ENCODE data around the gene GMFB. TPM values are rescaled to one million over a fixed set of nuclear protein-coding genes. Genes with fewer than 3 reads are reported as not detected.

The GMFB gene
- total RNA-seq, 3 donors from 2014 or later = 55.7 to 74.4 (median 57.5) TPM

DNA sequence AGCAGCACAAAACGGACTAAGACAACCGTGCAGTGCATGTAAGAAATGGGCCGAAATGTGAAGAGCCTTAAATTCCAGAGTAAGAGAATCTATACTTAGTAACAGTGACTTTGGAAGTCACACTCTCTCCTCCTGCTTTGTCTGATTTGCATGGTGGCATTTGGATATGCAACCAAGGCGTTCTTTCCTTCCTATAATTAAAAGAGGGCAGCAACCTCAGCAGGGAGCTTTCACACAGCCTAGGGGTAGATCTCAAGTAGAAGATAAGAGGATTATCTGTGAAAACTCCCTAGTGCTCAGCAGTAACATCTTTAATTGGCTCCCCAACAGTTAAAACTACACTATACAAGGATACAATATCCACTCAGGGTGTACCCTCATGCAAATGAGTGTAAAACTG is 16.5 kb downstream of the GMFB start:
- DNase-seq (no peak), ATAC-seq (no peak)
- intact Hi-C loops (cut with DNase I, micrococcal nuclease) = no loop called here
- no peak overlapping the region for H3K4me3 ChIP-seq
- H3K36me3 ChIP-seq (ENCODE audit: low read depth) = no peaks in the 10 kb centered on the region
- peaks cover 7% of the 10 kb centered on the region for H3K9me3 ChIP-seq
- peaks cover 8% of the 10 kb centered on the region for H3K4me1 ChIP-seq (ENCODE audit: low read depth)
- TF ChIP-seq, protein P1, sequence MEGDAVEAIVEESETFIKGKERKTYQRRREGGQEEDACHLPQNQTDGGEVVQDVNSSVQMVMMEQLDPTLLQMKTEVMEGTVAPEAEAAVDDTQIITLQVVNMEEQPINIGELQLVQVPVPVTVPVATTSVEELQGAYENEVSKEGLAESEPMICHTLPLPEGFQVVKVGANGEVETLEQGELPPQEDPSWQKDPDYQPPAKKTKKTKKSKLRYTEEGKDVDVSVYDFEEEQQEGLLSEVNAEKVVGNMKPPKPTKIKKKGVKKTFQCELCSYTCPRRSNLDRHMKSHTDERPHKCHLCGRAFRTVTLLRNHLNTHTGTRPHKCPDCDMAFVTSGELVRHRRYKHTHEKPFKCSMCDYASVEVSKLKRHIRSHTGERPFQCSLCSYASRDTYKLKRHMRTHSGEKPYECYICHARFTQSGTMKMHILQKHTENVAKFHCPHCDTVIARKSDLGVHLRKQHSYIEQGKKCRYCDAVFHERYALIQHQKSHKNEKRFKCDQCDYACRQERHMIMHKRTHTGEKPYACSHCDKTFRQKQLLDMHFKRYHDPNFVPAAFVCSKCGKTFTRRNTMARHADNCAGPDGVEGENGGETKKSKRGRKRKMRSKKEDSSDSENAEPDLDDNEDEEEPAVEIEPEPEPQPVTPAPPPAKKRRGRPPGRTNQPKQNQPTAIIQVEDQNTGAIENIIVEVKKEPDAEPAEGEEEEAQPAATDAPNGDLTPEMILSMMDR (IDR thresholded peaks at IDR 0.05) = no peak

DNA sequence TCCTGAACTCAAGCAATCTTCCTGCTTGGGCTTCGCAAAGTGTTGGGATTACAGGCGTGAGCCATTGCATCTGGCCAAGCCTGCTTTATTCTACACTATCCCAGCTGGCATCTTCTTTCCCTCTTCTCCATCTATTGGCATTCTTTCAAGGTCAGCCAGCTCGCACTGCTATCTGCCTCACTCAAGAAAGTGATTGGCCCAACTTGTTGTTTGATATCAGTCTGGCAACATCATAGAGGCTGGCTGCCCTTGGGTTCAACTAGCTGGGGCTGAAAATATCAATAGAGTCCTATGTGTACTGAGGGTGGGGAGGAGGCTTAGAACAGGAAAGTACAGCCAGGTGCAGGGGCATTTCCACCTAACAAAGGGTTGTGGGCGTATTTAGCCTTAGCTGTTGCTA is 17.1 kb downstream of the GMFB start:
- peaks cover 8% of the 10 kb centered on the region for H3K4me1 ChIP-seq (ENCODE audit: low read depth)
- DNase-seq = no peak

DNA sequence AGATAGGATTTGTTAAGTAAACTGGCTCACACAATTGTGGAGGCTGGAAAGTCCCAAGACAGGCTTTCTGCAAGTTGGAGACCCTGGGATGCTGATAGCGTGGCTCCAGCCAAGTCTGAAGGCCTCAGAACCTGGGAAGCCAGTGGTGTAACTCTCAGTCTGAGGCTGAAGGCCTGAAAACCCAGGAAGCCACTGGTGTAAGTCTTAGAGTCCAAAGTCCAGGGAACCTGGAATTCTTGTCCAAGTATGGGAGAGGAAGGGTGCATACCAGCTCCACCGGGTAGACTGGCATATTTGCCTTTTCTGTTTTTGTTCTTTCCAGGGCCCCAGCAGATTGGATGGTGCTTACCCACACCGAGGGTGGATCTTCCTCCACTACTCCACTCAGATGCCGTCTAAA is 18.1 kb downstream of the GMFB start:
- intact Hi-C loops (cut with DNase I, micrococcal nuclease) = no loop called here
- DNase-seq = peak in 1 of 3 donors; percentile 40
- peak; percentile 84 for ATAC-seq
- TF ChIP-seq, protein P1 (IDR thresholded peaks at IDR 0.05) = no peak
- H3K4me3 ChIP-seq = no peak overlapping the region
- H3K4me1 ChIP-seq (ENCODE audit: low read depth) = peaks cover 5% of the 10 kb centered on the region
- H3K36me3 ChIP-seq (ENCODE audit: low read depth) = no peaks in the 10 kb centered on the region
- peaks cover 7% of the 10 kb centered on the region for H3K9me3 ChIP-seq

More for the DNA sequence above, 17.1 kb downstream of the GMFB start:
- TF ChIP-seq, protein P1 (IDR thresholded peaks at IDR 0.05) = no peak
- ATAC-seq = peak; percentile 35
- peaks cover 7% of the 10 kb centered on the region for H3K9me3 ChIP-seq
- H3K4me3 ChIP-seq = no peak overlapping the region
- intact Hi-C loops (cut with DNase I, micrococcal nuclease) = no loop called here
- no peaks in the 10 kb centered on the region for H3K36me3 ChIP-seq (ENCODE audit: low read depth)

DNA sequence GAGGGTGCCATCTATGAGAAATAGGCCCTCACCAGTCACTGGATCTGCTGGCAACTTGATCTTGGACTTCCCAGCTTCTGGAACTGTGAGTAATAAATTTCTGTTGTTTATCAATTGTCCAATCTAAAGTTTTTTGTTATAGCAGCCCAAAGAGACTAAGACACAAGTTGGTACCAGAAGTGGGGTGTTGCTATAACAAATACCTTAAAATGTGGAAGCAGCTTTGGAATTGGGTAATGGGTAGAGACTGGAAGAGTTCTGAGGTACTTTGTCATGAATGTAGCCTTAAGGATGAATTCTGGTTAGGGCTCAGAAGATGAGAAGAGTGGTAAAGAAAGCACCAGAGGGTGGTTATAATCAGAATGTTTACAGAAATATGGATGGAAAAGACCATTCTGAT is 21.5 kb downstream of the GMFB start:
- no peak for ATAC-seq

DNA sequence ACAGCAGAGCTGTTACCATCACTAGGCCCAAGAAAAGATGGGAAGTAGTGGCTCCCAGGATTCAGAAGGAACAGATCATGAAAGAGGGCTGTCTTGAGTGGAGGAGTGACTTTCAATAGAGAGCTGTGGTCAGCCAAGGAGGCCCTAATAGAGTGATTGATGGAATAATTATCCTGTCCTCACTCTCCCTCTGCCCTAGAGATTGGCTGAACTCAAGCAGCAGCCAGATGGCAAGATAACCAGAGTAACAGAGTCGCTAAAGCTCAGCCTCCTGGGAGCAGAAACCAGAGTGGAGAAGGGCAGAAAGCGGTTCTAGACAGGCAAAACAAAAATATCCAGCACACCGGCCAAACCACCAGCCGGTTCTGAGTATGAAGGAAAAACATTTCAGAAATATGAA is 23.1 kb downstream of the GMFB start:
- intact Hi-C loops (cut with DNase I, micrococcal nuclease) = no loop called here
- ATAC-seq (no peak), DNase-seq (no peak)
- H3K9me3 ChIP-seq = peaks cover 7% of the 10 kb centered on the region
- no peaks in the 10 kb centered on the region for H3K36me3 ChIP-seq (ENCODE audit: low read depth)
- H3K4me3 ChIP-seq = no peak overlapping the region
- H3K4me1 ChIP-seq (ENCODE audit: low read depth) = no peaks in the 10 kb centered on the region
- TF ChIP-seq, protein P1 (IDR thresholded peaks at IDR 0.05) = no peak

More for the DNA sequence above, 21.5 kb downstream of the GMFB start:
- H3K9me3 ChIP-seq = peaks cover 7% of the 10 kb centered on the region
- no peak for DNase-seq
- H3K4me1 ChIP-seq (ENCODE audit: low read depth) = no peaks in the 10 kb centered on the region
- H3K36me3 ChIP-seq (ENCODE audit: low read depth) = no peaks in the 10 kb centered on the region
- intact Hi-C loops (cut with DNase I, micrococcal nuclease) = no loop called here
- H3K4me3 ChIP-seq = no peak overlapping the region
- TF ChIP-seq, protein P1 (IDR thresholded peaks at IDR 0.05) = no peak

DNA sequence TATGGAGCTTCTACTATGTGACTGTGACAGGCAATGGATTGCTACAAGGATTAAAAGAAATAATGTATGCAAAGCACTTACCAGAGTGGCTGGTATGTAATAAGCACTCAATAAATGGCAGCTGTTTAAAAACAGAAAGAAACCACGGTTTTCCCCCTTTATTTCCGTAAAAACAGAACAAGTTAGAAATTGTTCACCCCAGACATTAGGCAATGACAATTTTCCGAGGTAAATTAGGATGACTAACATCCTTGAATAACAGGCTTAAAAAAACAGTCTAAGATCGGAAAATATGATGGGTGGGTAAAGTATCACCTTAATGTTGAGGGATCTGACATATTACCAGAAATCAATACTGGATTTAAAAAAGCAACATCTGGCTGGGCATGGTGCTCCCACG is 26.7 kb downstream of the GMFB start:
- intact Hi-C loops (cut with DNase I, micrococcal nuclease) = no loop called here
- no peak for ATAC-seq
- Histone ChIP-seq H3K36me3 (ENCODE audit: low read depth) (no peaks in the 10 kb centered on the region), H3K4me3 (no peak overlapping the region), H3K9me3 (no peaks in the 10 kb centered on the region), H3K4me1 (ENCODE audit: low read depth) (no peaks in the 10 kb centered on the region)
- no peak for DNase-seq
- TF ChIP-seq, protein P1 (IDR thresholded peaks at IDR 0.05) = no peak
